HEK293 (cell line): Measurements from ENCODE around the gene CEP43.

ENCODE experiments used
- CTCF ChIA-PET: fragments of 350-600 bp; formaldehyde crosslinking; extraction: SDS; loops from one replicate; lab custom pipeline; 2021; ENCODE audit warnings: antibody characterized with exemption; lab: Yijun Ruan, JAX
- POLR2A ChIA-PET: fragments of 300-600 bp; formaldehyde crosslinking; extraction: SDS; loops from one replicate; lab custom pipeline; 2020; ENCODE audit warnings: antibody characterized with exemption, inconsistent platforms; lab: Yijun Ruan, JAX
- H3K27ac ChIP-seq: fragments of 200-500 bp; sonication (Bioruptor generic); 2 replicates; pipeline ENCODE4 v1.5.1; 2014; ENCODE audit warnings: low read depth, low read length, control low read depth, inconsistent platforms; ENCODE audit errors: extremely low read depth
- H3K36me3 ChIP-seq, 2 experiments: fragments of 200-500 bp in 1 of 2; sonication (Bioruptor generic) in 1 of 2; 1 replicate in 1 of 2; 2 replicates in 1 of 2; pipeline ENCODE4 v1.5.1; 2014 to 2017; ENCODE audit warnings: inconsistent platforms in 2 of 2, low read length in 2 of 2; ENCODE audit not compliant: control insufficient read depth in 2 of 2, insufficient read depth in 1 of 2
- H3K4me1 ChIP-seq: fragments of 200-500 bp; sonication (Bioruptor generic); 2 replicates; pipeline ENCODE4 v1.5.1; 2014; ENCODE audit warnings: mild to moderate bottlenecking, low read length, inconsistent platforms; ENCODE audit not compliant: control insufficient read depth, insufficient read depth
- H3K4me3 ChIP-seq: 2 replicates; pipeline ENCODE4 v1.5.1; 2011; ENCODE audit warnings: low read depth, mild to moderate bottlenecking, control low read depth, low read length, moderate library complexity
- H3K9me3 ChIP-seq: fragments of 200-500 bp; sonication (Bioruptor generic); 2 replicates; pipeline ENCODE4 v1.5.1; 2014; ENCODE audit warnings: low read depth, low read length, inconsistent platforms; ENCODE audit not compliant: control insufficient read depth, insufficient read depth
- CTCF ChIP-seq: fragments of 450-650 bp; formaldehyde crosslinking; IDR thresholded peaks from 2 replicates; pipeline ENCODE4 v1.5.1; 2016; ENCODE audit warnings: missing biosample characterization, missing genetic modification characterization
- FEZF1 ChIP-seq: fragments of 450-650 bp; formaldehyde crosslinking; IDR thresholded peaks from 2 replicates; pipeline ENCODE4 v1.5.1; 2016; ENCODE audit warnings: missing biosample characterization, missing genetic modification characterization
- GFI1B ChIP-seq: fragments of 450-650 bp; formaldehyde crosslinking; IDR thresholded peaks from 2 replicates; pipeline ENCODE4 v1.5.1; 2016; ENCODE audit warnings: missing biosample characterization, missing genetic modification characterization
- GLIS1 ChIP-seq: fragments of 450-650 bp; formaldehyde crosslinking; IDR thresholded peaks from 2 replicates; pipeline ENCODE4 v1.5.1; 2016; ENCODE audit warnings: missing biosample characterization, missing genetic modification characterization
- INSM2 ChIP-seq: fragments of 450-650 bp; formaldehyde crosslinking; IDR thresholded peaks from 2 replicates; pipeline ENCODE4 v1.5.1; 2016; ENCODE audit warnings: missing biosample characterization, missing genetic modification characterization
- KLF1 ChIP-seq: fragments of 450-650 bp; formaldehyde crosslinking; IDR thresholded peaks from 2 replicates; pipeline ENCODE4 v1.5.1; 2016; ENCODE audit warnings: missing biosample characterization, missing genetic modification characterization
- KLF16 ChIP-seq: fragments of 450-650 bp; formaldehyde crosslinking; IDR thresholded peaks from 2 replicates; pipeline ENCODE4 v1.5.1; 2017; ENCODE audit warnings: missing biosample characterization, missing genetic modification characterization
- KLF8 ChIP-seq: fragments of 450-650 bp; formaldehyde crosslinking; IDR thresholded peaks from 2 replicates; pipeline ENCODE4 v1.5.1; 2016; ENCODE audit warnings: missing biosample characterization, missing genetic modification characterization
- MYNN ChIP-seq: fragments of 450-650 bp; formaldehyde crosslinking; IDR thresholded peaks from 2 replicates; pipeline ENCODE4 v1.5.1; 2016; ENCODE audit warnings: missing biosample characterization, missing genetic modification characterization, borderline replicate concordance
- PBX3 ChIP-seq: sonication (generic); formaldehyde crosslinking; IDR thresholded peaks from 2 replicates; pipeline ENCODE4 v1.8.1; 2022; ENCODE audit warnings: mild to moderate bottlenecking, moderate library complexity, missing genetic modification reagents
- PRDM1 ChIP-seq: fragments of 450-650 bp; formaldehyde crosslinking; IDR thresholded peaks from 2 replicates; pipeline ENCODE4; 2016; ENCODE audit warnings: missing biosample characterization, missing genetic modification characterization
- PRDM10 ChIP-seq: fragments of 450-650 bp; formaldehyde crosslinking; IDR thresholded peaks from 2 replicates; pipeline ENCODE4 v1.5.1; 2016; ENCODE audit warnings: missing biosample characterization, missing genetic modification characterization
- ZBTB17 ChIP-seq: fragments of 450-650 bp; formaldehyde crosslinking; IDR thresholded peaks from 2 replicates; pipeline ENCODE4 v1.5.1; 2016; ENCODE audit warnings: missing biosample characterization, missing genetic modification characterization
- ZFP37 ChIP-seq: fragments of 450-650 bp; formaldehyde crosslinking; IDR thresholded peaks from 2 replicates; pipeline ENCODE4 v1.5.1; 2016; ENCODE audit warnings: missing biosample characterization, missing genetic modification characterization
- ZFP41 ChIP-seq: fragments of 450-650 bp; formaldehyde crosslinking; IDR thresholded peaks from 2 replicates; pipeline ENCODE4 v1.5.1; 2016; ENCODE audit warnings: missing biosample characterization, missing genetic modification characterization, borderline replicate concordance
- ZNF133 ChIP-seq: fragments of 450-650 bp; formaldehyde crosslinking; IDR thresholded peaks from 2 replicates; pipeline ENCODE4 v1.5.1; 2016; ENCODE audit warnings: missing biosample characterization, missing genetic modification characterization
- ZNF16 ChIP-seq: fragments of 450-650 bp; formaldehyde crosslinking; IDR thresholded peaks from 2 replicates; pipeline ENCODE4 v1.5.1; 2016; ENCODE audit warnings: low read depth, missing biosample characterization, missing genetic modification characterization
- ZNF214 ChIP-seq: fragments of 450-650 bp; formaldehyde crosslinking; IDR thresholded peaks from 2 replicates; pipeline ENCODE4 v1.5.1; 2017; ENCODE audit warnings: missing biosample characterization, mild to moderate bottlenecking, missing genetic modification characterization, borderline replicate concordance
- ZNF280C ChIP-seq: fragments of 450-650 bp; formaldehyde crosslinking; IDR thresholded peaks from 2 replicates; pipeline ENCODE4 v1.5.1; 2016; ENCODE audit warnings: missing biosample characterization, missing genetic modification characterization
- ZNF350 ChIP-seq: fragments of 450-650 bp; formaldehyde crosslinking; IDR thresholded peaks from 2 replicates; pipeline ENCODE4 v1.5.0; 2017; ENCODE audit warnings: missing biosample characterization, mild to moderate bottlenecking, missing genetic modification characterization
- ZNF394 ChIP-seq: fragments of 450-650 bp; formaldehyde crosslinking; IDR thresholded peaks from 2 replicates; pipeline ENCODE4 v1.5.1; 2016; ENCODE audit warnings: missing biosample characterization, missing genetic modification characterization, mild to moderate bottlenecking, moderate library complexity, borderline replicate concordance
- ZNF610 ChIP-seq: fragments of 450-650 bp; formaldehyde crosslinking; IDR thresholded peaks from 2 replicates; pipeline ENCODE4 v1.5.1; 2016; ENCODE audit warnings: missing biosample characterization, missing genetic modification characterization, borderline replicate concordance
- ZNF664 ChIP-seq: fragments of 450-650 bp; formaldehyde crosslinking; IDR thresholded peaks from 2 replicates; pipeline ENCODE4 v1.5.1; 2016; ENCODE audit warnings: missing biosample characterization, missing genetic modification characterization
- ZNF76 ChIP-seq: fragments of 450-650 bp; formaldehyde crosslinking; IDR thresholded peaks from 2 replicates; pipeline ENCODE4; 2016; ENCODE audit warnings: low read depth, missing biosample characterization, missing genetic modification characterization, borderline replicate concordance
- ZNF837 ChIP-seq: fragments of 450-650 bp; formaldehyde crosslinking; IDR thresholded peaks from 2 replicates; pipeline ENCODE4 v1.5.1; 2016; ENCODE audit warnings: missing biosample characterization, missing genetic modification characterization
- ZSCAN23 ChIP-seq: fragments of 450-650 bp; formaldehyde crosslinking; IDR thresholded peaks from 2 replicates; pipeline ENCODE4 v1.5.1; 2016; ENCODE audit warnings: missing biosample characterization, missing genetic modification characterization
- ZXDB ChIP-seq: fragments of 450-650 bp; formaldehyde crosslinking; IDR thresholded peaks from 2 replicates; pipeline ENCODE4 v1.5.1; 2016; ENCODE audit warnings: missing biosample characterization, missing genetic modification characterization

CEP43 gene

GRCh38 chr6:167013067-167013466, 13.9 kb downstream of the CEP43 start:
- Histone ChIP-seq H3K4me1 (no peaks in the 10 kb centered on the region), H3K9me3 (no peaks in the 10 kb centered on the region), H3K36me3 (peaks cover 51 to 86% of the 10 kb centered on the region in 2 experiments), H3K27ac (no peak overlapping the region), H3K4me3 (no peak overlapping the region)
- ChIA-PET POLR2A (interaction anchor here (1.1 kb wide), 1 partner anchor 14 kb away, joined by 4 read pairs; the partner anchor contains the start of gene CEP43), CTCF (interaction anchor here (0.6 to 1.4 kb wide), 2 partner anchors 9 to 12 kb away, joined by 3 to 4 read pairs; no protein-coding TSS in a partner anchor)
- TF ChIP-seq KLF16 (no peak), MYNN (tag by site-specific recombination) (no peak), ZNF394 (no peak), ZNF133 (tag by site-specific recombination) (no peak), ZNF76 (tag by site-specific recombination) (no peak), INSM2 (tag by site-specific recombination) (no peak), ZNF610 (tag by site-specific recombination) (no peak), CTCF (no peak), KLF1 (tag by site-specific recombination) (no peak), GFI1B (tag by site-specific recombination) (no peak), ZNF280C (tag by site-specific recombination) (no peak), PRDM1 (tag by site-specific recombination) (no peak), PBX3 (CRISPR knock-in tag) (no peak)

- TF ChIP-seq ZFP41 (tag by site-specific recombination) = no peak
- TF ChIP-seq PRDM10 (tag by site-specific recombination) = no peak
- TF ChIP-seq ZNF837 = no peak
- no peak for TF ChIP-seq ZNF16 (tag by site-specific recombination)
- no peak for TF ChIP-seq ZFP37 (tag by site-specific recombination)
- TF ChIP-seq ZBTB17 (tag by site-specific recombination) = no peak
- no peak for TF ChIP-seq ZXDB (tag by site-specific recombination)
- TF ChIP-seq KLF1 (tag by site-specific recombination) = no peak
- TF ChIP-seq KLF8 (tag by site-specific recombination) = no peak
- TF ChIP-seq ZNF664 (tag by site-specific recombination) = no peak
- TF ChIP-seq FEZF1 (tag by site-specific recombination) = no peak
- TF ChIP-seq GLIS1 = no peak
- no peak for TF ChIP-seq ZNF350 (tag by site-specific recombination)
- TF ChIP-seq ZSCAN23 (tag by site-specific recombination) = no peak
- no peak for TF ChIP-seq ZNF214 (tag by site-specific recombination)
- peaks cover 43 to 84% of the 10 kb centered on the region in 2 experiments for H3K36me3 ChIP-seq
- ChIA-PET CTCF (no interaction called here), POLR2A (no interaction called here)
- H3K27ac ChIP-seq = no peak overlapping the region
- H3K4me3 ChIP-seq = no peak overlapping the region
- no peaks in the 10 kb centered on the region for H3K9me3 ChIP-seq
- no peaks in the 10 kb centered on the region for H3K4me1 ChIP-seq
These were observed 14.7 kb downstream of the CEP43 start for GRCh38 chr6:167013946-167014345.
